LHCN-M2 (cell line): ENCODE data around the gene TECTA. TPM values are rescaled to one million over a fixed set of nuclear protein-coding genes. Genes with fewer than 3 reads are reported as not detected.
A peak's percentile ranks its signal among the peaks of the same experiment; 100 is the strongest.
"Not testable (repeated sequence)": the region's sequence is repeated elsewhere in the genome, so short reads cannot be mapped to it uniquely, and the experiment has no call there.

ENCODE experiments used
- DNase-seq: peaks from one replicate; pipeline ENCODE4 v3.0.0-alpha.2; 2012; ENCODE audit warnings: low read depth
- total RNA-seq: library from RNA; depleted of rRNA; stranded (reverse); fragments of >200 nt; gene quantifications from 2 replicates; pipeline ENCODE4 v1.2.3, GENCODE V29; 2014; rRNA removed

TECTA gene
- total RNA-seq, 1 experiment from 2014 or later = 0.40 TPM

- peak; percentile 30 for DNase-seq
Measured at GRCh38 chr11:121226415-121227263, 125.6 kb downstream of the TECTA start.

DNA sequence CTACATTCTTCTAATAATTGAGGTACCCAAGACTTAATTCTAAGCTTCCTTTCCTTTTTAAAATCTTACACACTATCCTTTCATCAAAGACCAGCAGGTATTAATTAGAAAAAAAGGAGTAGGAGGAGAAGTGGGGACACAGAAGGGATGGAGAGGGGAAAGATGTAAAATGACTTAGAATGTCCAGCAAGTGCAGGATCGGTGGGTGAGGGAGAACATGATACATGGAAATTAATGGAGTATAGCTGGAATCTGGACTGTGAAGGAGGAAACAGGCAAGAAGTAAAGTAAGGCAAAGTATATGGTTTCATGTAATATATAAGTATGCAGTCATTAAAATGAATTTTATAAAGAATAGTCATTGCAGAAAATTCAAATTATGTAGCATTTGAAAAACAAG lies 127.8 kb downstream of the TECTA start:
- DNase-seq = no peak

DNA sequence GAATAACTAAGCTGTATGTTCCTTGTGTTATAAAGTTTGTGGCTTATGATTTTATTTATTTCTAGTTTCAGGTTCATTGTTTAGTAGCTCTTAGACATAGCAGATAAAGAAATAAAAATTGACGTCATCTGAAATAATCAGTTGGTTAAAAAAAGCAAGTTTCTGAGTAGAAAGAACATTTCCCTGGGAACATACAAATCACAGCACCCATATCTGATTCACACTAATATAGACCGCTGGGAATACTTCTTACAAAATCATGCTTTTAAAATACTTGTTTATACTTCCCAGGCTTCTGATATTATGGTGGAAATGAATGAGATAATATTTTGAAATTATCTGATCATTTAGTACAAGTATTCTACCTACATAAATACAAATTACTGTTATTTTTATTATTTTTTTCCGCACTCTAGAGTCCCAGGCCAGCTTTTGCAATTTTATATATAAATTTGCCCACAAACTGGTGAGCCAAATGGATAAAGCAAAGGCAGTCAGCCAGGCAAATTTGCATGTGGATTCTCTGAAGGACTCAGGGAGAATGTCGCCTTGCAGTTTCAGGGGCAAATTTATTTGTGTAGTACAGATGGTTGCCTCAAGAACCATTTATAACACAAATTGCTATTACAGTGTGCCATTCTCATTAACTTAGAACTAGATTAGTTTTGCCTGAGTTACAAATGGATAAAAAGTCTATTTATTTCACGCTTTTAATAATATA lies 128.6 kb downstream of the TECTA start:
- no peak for DNase-seq

GRCh38 chr11:121231576-121232278 lies 130.7 kb downstream of the TECTA start:
- no peak for DNase-seq

GRCh38 chr11:121235057-121235456 lies 134.0 kb downstream of the TECTA start:
- DNase-seq = peak; percentile 5

- peak; percentile 83 for DNase-seq
Measured at GRCh38 chr11:121236115-121237001, 135.3 kb downstream of the TECTA start.

DNA sequence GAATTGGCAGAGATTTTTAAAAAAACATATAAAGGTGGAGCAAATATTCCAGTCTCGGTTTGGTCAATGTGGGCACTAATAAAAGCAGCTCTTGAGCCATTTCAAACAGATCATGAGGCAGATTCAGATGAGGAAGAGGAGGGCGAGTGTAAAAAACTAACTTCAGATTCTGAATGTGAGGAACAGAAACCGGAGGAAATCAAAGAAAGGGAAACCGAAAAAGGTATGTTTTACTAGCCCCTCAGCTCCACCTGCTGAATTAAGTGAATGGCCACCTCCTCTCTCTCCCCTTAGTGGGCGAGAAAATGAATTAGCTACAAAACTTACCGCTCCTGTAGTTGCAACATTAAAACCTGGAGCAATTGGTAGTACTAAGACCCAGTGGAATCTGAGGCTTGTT lies 136.2 kb downstream of the TECTA start:
- not testable (repeated sequence) for DNase-seq

DNA sequence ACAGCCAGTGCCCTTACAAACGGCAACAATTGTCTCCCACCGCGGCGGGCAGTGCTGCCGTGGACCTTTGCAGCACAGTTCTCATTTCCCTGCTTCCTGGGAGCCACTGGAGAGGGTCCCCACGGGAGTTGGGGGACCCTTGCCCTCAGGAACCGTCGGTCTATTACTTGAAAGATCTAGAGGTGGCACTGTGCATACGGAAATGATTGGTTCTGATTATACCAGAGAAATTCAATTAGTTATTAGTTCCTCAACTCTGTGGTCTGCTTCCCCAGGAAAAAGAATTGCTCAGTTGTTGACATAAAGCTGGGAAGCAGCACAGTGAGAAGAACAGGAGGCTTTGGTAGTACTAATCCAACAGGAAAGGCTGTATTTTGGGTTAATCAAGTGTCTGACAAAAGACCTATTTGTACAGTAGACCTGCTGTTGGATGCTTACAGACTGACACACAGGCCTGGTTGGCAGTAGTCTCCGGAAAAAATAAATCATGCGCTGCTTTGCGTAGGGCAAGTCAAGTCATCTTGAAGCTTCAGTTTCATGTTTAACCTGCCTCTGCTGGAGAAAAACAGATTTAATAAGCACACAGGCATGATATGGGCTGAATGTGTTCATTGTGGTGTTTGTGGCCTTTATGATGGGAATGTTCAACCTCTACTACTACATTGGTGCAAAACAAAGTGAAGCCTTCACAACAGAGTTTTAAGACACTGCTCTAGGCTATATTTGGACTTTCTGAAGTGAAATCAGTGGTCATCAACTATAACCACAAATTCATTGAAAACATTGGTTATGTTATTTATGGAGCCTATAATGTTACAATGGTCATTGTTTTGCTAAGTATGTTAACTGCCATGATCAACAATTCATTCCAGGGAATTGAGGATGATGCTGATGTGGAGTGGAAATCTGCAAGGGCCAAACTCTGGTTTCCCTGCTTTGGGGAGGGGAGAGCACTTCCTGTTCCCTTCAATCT lies 136.9 kb downstream of the TECTA start:
- DNase-seq = peak; percentile 86

DNA sequence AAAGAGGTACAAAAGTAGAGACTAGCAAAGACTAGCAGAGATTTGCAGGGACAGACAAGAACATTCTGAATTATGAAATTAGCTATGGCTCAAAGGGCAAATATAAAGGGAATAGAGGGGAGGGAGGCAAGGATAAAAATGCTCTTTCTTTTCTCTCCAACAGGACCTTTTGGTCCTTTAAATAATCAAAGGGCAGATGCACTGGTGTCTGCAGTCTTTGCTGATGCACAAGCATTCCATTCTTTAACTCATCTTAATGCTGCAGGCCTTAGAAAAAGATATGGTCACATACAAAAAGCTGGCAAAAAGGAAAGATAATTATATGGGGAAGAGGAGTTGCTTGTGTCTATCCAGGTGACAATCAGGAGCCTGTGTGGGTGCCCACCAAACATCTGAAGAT lies 137.9 kb downstream of the TECTA start:
- DNase-seq = no peak

GRCh38 chr11:121240001-121240400 lies 139.0 kb downstream of the TECTA start:
- peak; percentile 58 for DNase-seq

DNA sequence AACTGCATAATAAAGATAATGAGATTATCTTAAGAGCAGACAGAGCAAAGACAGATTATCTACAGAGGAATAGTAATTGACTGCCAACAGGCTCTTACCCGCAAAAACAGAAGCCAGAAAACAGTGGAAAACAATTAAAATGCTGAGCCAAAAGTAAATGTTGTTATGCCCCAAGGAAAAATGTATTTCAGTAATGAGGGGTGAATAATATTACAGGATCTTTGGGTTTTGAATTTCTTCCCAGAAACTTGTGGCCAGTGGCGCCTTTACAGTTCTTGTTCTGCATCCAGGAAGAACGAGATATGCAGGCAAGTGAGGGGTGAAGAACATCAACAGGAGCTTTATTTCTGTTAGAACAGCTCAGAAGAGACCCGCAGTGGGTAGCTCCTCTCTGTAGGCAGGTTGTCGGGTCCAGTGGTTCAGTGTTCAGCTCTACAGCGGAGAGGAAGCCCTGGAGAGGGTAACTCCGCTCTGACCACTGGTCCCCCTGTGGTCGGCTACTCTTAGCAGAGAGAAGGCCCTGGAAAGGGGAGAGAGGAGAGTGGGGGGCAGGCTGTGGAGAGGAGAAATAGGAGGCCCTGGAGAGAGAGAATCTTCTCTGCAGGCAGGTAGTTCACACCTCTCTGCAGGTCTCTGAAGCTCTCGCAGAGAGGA lies 139.7 kb downstream of the TECTA start:
- DNase-seq = peak; percentile 35

Other genes with a start within 250 kb of the TECTA start
- gene TBCEL, start 77.1 kb upstream of the TECTA start, total RNA-seq = 13.4 and 19.2 TPM in 2 replicates
- gene SC5D, start 191.5 kb downstream of the TECTA start, total RNA-seq = 39.2 and 52.2 TPM in 2 replicates